ENCODE results near the gene HENMT1. TPM values are rescaled to one million over a fixed set of nuclear protein-coding genes. Genes with fewer than 3 reads are reported as not detected.

HENMT1 gene
- total RNA-seq, 1 donor from 2014 or later = 5.9 TPM

- Mint-ChIP-seq H3K27me3 (peaks cover 3% of the 10 kb centered on the region), H3K9me3 (ENCODE audit: low read depth) (no peaks in the 10 kb centered on the region), H3K4me3 (ENCODE audit: low read depth) (peak overlapping the region; percentile 99), H3K36me3 (ENCODE audit: insufficient read depth) (peaks cover 10% of the 10 kb centered on the region), H3K27ac (peak overlapping the region; percentile 97), H3K4me1 (ENCODE audit: low read depth) (peaks cover 26% of the 10 kb centered on the region)
- no peak for DNase-seq (ENCODE audit: low spot score, unreplicated experiment)
- peak; percentile 29 for TF ChIP-seq CTCF (IDR thresholded peaks at IDR 0.05; ENCODE audit: unreplicated experiment)
Measured at GRCh38 chr1:108692724-108693655, 32.1 kb upstream of the HENMT1 start.

- DNase-seq (ENCODE audit: low spot score, unreplicated experiment) = peak; percentile 81
- Mint-ChIP-seq H3K27me3 (peaks cover 3% of the 10 kb centered on the region), H3K4me3 (ENCODE audit: low read depth) (peak within 1 kb of the TSS; percentile 99), H3K9me3 (ENCODE audit: low read depth) (no peaks in the 10 kb centered on the region), H3K36me3 (ENCODE audit: insufficient read depth) (peaks cover 7% of the 10 kb centered on the region), H3K27ac (peak within 1 kb of the TSS; percentile 97), H3K4me1 (ENCODE audit: low read depth) (peaks cover 26% of the 10 kb centered on the region)
- TF ChIP-seq CTCF (IDR thresholded peaks at IDR 0.05; ENCODE audit: unreplicated experiment) = no peak
Measured at GRCh38 chr1:108691942-108692723, 31.2 kb upstream of the HENMT1 start, which contains the start of gene PRPF38B. Gene PRPF38B (plus strand): TSS chr1:108692310. CDS start chr1:108692592, 282 bp downstream.

GRCh38 chr1:108691128-108691941, 30.4 kb upstream of the HENMT1 start:
- no peak for TF ChIP-seq CTCF (IDR thresholded peaks at IDR 0.05; ENCODE audit: unreplicated experiment)
- DNase-seq (ENCODE audit: low spot score, unreplicated experiment) = no peak
- H3K27ac Mint-ChIP-seq = peak overlapping the region; percentile 97
- peaks cover 4% of the 10 kb centered on the region for H3K36me3 Mint-ChIP-seq (ENCODE audit: insufficient read depth)
- H3K9me3 Mint-ChIP-seq (ENCODE audit: low read depth) = no peaks in the 10 kb centered on the region
- H3K4me1 Mint-ChIP-seq (ENCODE audit: low read depth) = peaks cover 26% of the 10 kb centered on the region
- H3K4me3 Mint-ChIP-seq (ENCODE audit: low read depth) = peak overlapping the region; percentile 99
- H3K27me3 Mint-ChIP-seq = peaks cover 3% of the 10 kb centered on the region

GRCh38 chr1:108686614-108687313, 25.9 kb upstream of the HENMT1 start:
- Mint-ChIP-seq H3K27me3 (peaks cover 6% of the 10 kb centered on the region), H3K36me3 (ENCODE audit: insufficient read depth) (no peaks in the 10 kb centered on the region), H3K27ac (no peak overlapping the region), H3K4me1 (ENCODE audit: low read depth) (peaks cover 13% of the 10 kb centered on the region), H3K9me3 (ENCODE audit: low read depth) (peaks cover 5% of the 10 kb centered on the region), H3K4me3 (ENCODE audit: low read depth) (no peak overlapping the region)
- no peak for TF ChIP-seq CTCF (IDR thresholded peaks at IDR 0.05; ENCODE audit: unreplicated experiment)
- DNase-seq (ENCODE audit: low spot score, unreplicated experiment) = no peak
